Bronchial epithelial cell (primary cell): Measurements from ENCODE around the gene RBPJ. TPM values are rescaled to one million over a fixed set of nuclear protein-coding genes. Genes with fewer than 3 reads are reported as not detected.

Experiments used
- DNase-seq: peaks from one replicate; pipeline ENCODE4 v3.0.0-alpha.2; 2010; ENCODE audit warnings: low read depth
- FAIRE-seq: peaks from 2 replicates; lab custom pipeline; 2011; peaks lifted over from hg19 to GRCh38; lab: Jason Lieb, UNC
- H3K27me3 ChIP-seq: 2 replicates; pipeline ENCODE4 v1.5.1; 2011; ENCODE audit warnings: low read length; ENCODE audit not compliant: control insufficient read depth, insufficient read depth
- H3K36me3 ChIP-seq: 2 replicates; pipeline ENCODE4 v1.5.1; 2011; ENCODE audit warnings: low read length; ENCODE audit not compliant: control insufficient read depth, insufficient read depth
- H3K4me3 ChIP-seq: 2 replicates; pipeline ENCODE4 v1.5.1; 2011; ENCODE audit warnings: mild to moderate bottlenecking, low read depth, low read length, control low read depth
- total RNA-seq: library from RNA; depleted of rRNA; stranded (reverse); fragments of >200 nt; gene quantifications from 2 replicates; pipeline ENCODE4 v1.2.1, GENCODE V29; 2014
- TF ChIP-seq, protein P1 (sequence below): IDR thresholded peaks from 2 replicates; pipeline ENCODE4 v1.5.1; 2011; ENCODE audit warnings: mild to moderate bottlenecking, moderate library complexity, low read length, control low read depth, inconsistent platforms; ENCODE audit not compliant: insufficient read depth, severe bottlenecking

Gene RBPJ
- total RNA-seq, 1 donor from 2014 or later, result 34.5 TPM

DNA sequence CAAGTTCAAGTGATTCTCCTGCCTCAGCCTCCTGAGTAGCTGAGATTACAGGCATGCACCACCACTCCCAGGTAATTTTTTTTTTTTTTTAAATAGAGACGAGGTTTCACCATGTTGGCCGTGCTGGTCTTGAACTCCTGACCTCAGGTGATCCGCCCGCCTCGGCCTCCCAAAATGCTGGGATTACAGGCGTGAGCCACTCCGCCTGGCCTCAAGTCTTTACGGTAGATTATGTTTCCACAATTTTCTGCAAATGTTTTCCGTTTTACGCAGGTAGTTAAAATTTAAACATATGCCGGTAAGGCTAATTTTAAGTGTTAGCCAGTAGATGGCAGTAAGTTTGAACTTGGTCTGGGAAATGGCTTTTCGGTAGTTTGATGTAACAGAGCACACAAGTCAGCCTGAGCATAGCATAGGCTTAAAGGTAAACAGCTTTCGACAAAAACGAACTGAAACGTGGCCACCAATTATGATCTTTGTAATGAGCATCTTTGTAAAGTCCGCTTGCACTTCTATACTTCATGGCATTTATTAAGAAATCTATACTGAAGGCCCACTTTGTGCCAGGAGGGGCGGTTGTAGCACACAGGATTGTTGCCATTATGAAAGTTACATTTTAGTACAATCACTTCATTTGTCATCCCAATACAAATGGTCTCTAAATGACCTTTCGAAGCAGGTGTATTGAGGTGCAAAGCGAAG, 138.4 kb downstream of the RBPJ start:
- FAIRE-seq (no peak), DNase-seq (peak; percentile 65)
- Histone ChIP-seq H3K27me3 (no peaks in the 10 kb centered on the region), H3K36me3 (no peaks in the 10 kb centered on the region), H3K4me3 (no peak overlapping the region)
- TF ChIP-seq, protein P1, sequence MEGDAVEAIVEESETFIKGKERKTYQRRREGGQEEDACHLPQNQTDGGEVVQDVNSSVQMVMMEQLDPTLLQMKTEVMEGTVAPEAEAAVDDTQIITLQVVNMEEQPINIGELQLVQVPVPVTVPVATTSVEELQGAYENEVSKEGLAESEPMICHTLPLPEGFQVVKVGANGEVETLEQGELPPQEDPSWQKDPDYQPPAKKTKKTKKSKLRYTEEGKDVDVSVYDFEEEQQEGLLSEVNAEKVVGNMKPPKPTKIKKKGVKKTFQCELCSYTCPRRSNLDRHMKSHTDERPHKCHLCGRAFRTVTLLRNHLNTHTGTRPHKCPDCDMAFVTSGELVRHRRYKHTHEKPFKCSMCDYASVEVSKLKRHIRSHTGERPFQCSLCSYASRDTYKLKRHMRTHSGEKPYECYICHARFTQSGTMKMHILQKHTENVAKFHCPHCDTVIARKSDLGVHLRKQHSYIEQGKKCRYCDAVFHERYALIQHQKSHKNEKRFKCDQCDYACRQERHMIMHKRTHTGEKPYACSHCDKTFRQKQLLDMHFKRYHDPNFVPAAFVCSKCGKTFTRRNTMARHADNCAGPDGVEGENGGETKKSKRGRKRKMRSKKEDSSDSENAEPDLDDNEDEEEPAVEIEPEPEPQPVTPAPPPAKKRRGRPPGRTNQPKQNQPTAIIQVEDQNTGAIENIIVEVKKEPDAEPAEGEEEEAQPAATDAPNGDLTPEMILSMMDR, result peak; percentile 60

GRCh38 chr4:26459756-26460530, 139.1 kb downstream of the RBPJ start:
- Histone ChIP-seq H3K36me3 (no peaks in the 10 kb centered on the region), H3K4me3 (no peak overlapping the region), H3K27me3 (no peaks in the 10 kb centered on the region)
- no peak for FAIRE-seq
- no peak for DNase-seq
- TF ChIP-seq, protein P1, result no peak

DNA sequence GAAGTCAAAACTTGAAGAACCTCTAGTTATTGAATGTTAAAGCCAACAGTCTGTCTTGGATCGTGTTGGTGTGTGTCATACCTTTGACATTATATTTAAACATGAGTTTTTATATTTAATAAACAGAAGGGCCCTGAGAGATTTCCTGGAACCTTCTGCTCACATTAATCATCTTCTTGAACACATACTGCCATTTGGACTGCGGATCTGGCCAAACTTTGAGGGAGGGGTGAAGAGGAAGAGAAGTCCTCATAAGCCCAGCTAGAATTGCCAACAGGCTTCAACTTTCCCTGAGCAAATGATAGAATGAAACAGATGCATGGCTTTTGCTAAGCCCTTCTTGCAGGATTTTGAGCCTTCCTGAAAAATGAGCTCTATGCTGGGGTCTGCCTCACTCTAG, 142.1 kb downstream of the RBPJ start:
- no peak overlapping the region for H3K4me3 ChIP-seq
- no peak for DNase-seq
- no peaks in the 10 kb centered on the region for H3K27me3 ChIP-seq
- TF ChIP-seq, protein P1, result no peak
- H3K36me3 ChIP-seq, result no peaks in the 10 kb centered on the region
- FAIRE-seq, result no peak

GRCh38 chr4:26463386-26463785, 142.6 kb downstream of the RBPJ start:
- Histone ChIP-seq H3K36me3 (no peaks in the 10 kb centered on the region), H3K27me3 (no peaks in the 10 kb centered on the region), H3K4me3 (no peak overlapping the region)
- TF ChIP-seq, protein P1, result no peak
- no peak for DNase-seq
- FAIRE-seq, result peak; percentile 79

GRCh38 chr4:26464420-26465095, 143.7 kb downstream of the RBPJ start:
- no peak for FAIRE-seq
- TF ChIP-seq, protein P1, result no peak
- H3K4me3 ChIP-seq, result no peak overlapping the region

More at GRCh38 chr4:26464420-26465095, 143.7 kb downstream of the RBPJ start:
- H3K27me3 ChIP-seq, result no peaks in the 10 kb centered on the region
- no peaks in the 10 kb centered on the region for H3K36me3 ChIP-seq
- no peak for DNase-seq
